Gastrocnemius medialis (tissue), 4 donors: ENCODE results near the gene YOD1. TPM values are rescaled to one million over a fixed set of nuclear protein-coding genes. Genes with fewer than 3 reads are reported as not detected.

Experiments
- ATAC-seq, 2 donors: fragments of 150-250 bp; one replicate each; pipeline ENCODE4 v1.9.1; 2016
- DNase-seq, 2 donors: peaks; one replicate each; pipeline ENCODE4 v3.0.0-alpha.2; 2019
- H3K27ac ChIP-seq, 4 donors: fragments of 200-600 bp; sonication (generic); 1 replicate in 1 of 4; 2 replicates in 3 of 4; pipeline ENCODE4 v1.5.1; 2016 to 2018; ENCODE audit warnings: mild to moderate bottlenecking in 2 of 4, moderate library complexity in 1 of 4
- H3K27me3 ChIP-seq, 3 donors: fragments of 200-600 bp; sonication (generic) in 2 of 3; 1 replicate in 1 of 3; 2 replicates in 2 of 3; pipeline versions ENCODE4 v1.5.1 to v1.6.0; 2016 to 2019; ENCODE audit warnings: mild to moderate bottlenecking in 1 of 3, moderate library complexity in 1 of 3
- H3K36me3 ChIP-seq, 2 donors: fragments of 200-600 bp; sonication (generic) in 1 of 2; one replicate each; pipeline ENCODE4 v1.5.1; 2017 to 2018
- H3K4me1 ChIP-seq, 2 donors: fragments of 200-600 bp; sonication (generic) in 1 of 2; one replicate each; pipeline ENCODE4 v1.5.1; 2016 to 2017; ENCODE audit warnings: mild to moderate bottlenecking in 2 of 2
- H3K4me3 ChIP-seq, 4 donors: fragments of 200-600 bp; sonication (generic) in 3 of 4; 1 replicate in 1 of 4; 2 replicates in 3 of 4; pipeline ENCODE4 v1.5.1; 2016 to 2019; ENCODE audit warnings: mild to moderate bottlenecking in 2 of 4
- H3K9me3 ChIP-seq, 3 donors: fragments of 200-600 bp; sonication (generic) in 2 of 3; 1 replicate in 1 of 3; 2 replicates in 2 of 3; pipeline ENCODE4 v1.5.1; 2016 to 2019
- CTCF ChIP-seq, 5 experiments: fragments of 450-650 bp in 3 of 5; fragments of 200-600 bp in 2 of 5; sonication (generic) in 2 of 5; IDR thresholded peaks in 4 of 5; conservative IDR thresholded peaks in 1 of 5; 1 replicate in 4 of 5; 2 replicates in 1 of 5; pipeline ENCODE4 v1.5.1; 2016 to 2019; ENCODE audit warnings: antibody characterized with exemption in 5 of 5, mild to moderate bottlenecking in 3 of 5, moderate library complexity in 3 of 5
- POLR2A ChIP-seq, 2 donors: fragments of 450-650 bp; IDR thresholded peaks; one replicate each; pipeline ENCODE4 v1.6.1; 2017; ENCODE audit warnings: antibody characterized with exemption in 2 of 2, mild to moderate bottlenecking in 2 of 2, moderate library complexity in 2 of 2
- in situ Hi-C, 4 donors: fragments of 200-750 bp; cut with MboI; loops; one replicate each; pipeline versions ENCODE4 v1.15.0 to v1.8.0; 2017; ENCODE audit warnings: low sequenced_read_pairs in 4 of 4
- intact Hi-C: fragments of 100-400 bp; cut with DNase I; formaldehyde crosslinking; loops from one replicate; pipeline ENCODE4 v1.15.1; 2023; ENCODE audit warnings: low total_unique reads
- total RNA-seq, 4 donors: library from RNA; depleted of rRNA; stranded (reverse); fragments of >200 nt; gene quantifications; one replicate each; pipeline versions ENCODE4 v1.1.0 to v1.2.3, GENCODE V29; 2016

Gene YOD1
- total RNA-seq, 4 donors from 2014 or later = 3.0 to 6.7 (median 6.2) TPM

- H3K27me3 ChIP-seq = no peaks in the 10 kb centered on the region
- H3K4me3 ChIP-seq = no peak overlapping the region
- intact Hi-C loops (no loop called here), in situ Hi-C loops (no loop called here)
- ATAC-seq (no peak), DNase-seq (no peak)
- no peaks in the 10 kb centered on the region for H3K36me3 ChIP-seq
- TF ChIP-seq CTCF (IDR thresholded peaks at IDR 0.05 in 4 of 5, conservative IDR thresholded peaks at IDR 0.05 in 1 of 5) (no peak), POLR2A (IDR thresholded peaks at IDR 0.05) (no peak)
- no peaks in the 10 kb centered on the region for H3K9me3 ChIP-seq
- no peaks in the 10 kb centered on the region for H3K4me1 ChIP-seq
- H3K27ac ChIP-seq = no peak overlapping the region
These were observed 40.3 kb downstream of the YOD1 start for GRCh38 chr1:207010726-207011125.

- Histone ChIP-seq H3K27me3 (no peaks in the 10 kb centered on the region), H3K9me3 (no peaks in the 10 kb centered on the region), H3K27ac (no peak overlapping the region), H3K36me3 (no peaks in the 10 kb centered on the region), H3K4me3 (no peak overlapping the region), H3K4me1 (no peaks in the 10 kb centered on the region)
- ATAC-seq = no peak
- in situ Hi-C loops (no loop called here), intact Hi-C loops (no loop called here)
- TF ChIP-seq CTCF (IDR thresholded peaks at IDR 0.05 in 4 of 5, conservative IDR thresholded peaks at IDR 0.05 in 1 of 5) (no peak), POLR2A (IDR thresholded peaks at IDR 0.05) (no peak)
- DNase-seq = no peak
These were observed 41.1 kb downstream of the YOD1 start for GRCh38 chr1:207009945-207010344.

GRCh38 chr1:207009182-207009850 lies 41.7 kb downstream of the YOD1 start:
- Histone ChIP-seq H3K36me3 (no peaks in the 10 kb centered on the region), H3K27me3 (no peaks in the 10 kb centered on the region), H3K4me3 (no peak overlapping the region), H3K4me1 (no peaks in the 10 kb centered on the region), H3K27ac (no peak overlapping the region), H3K9me3 (no peaks in the 10 kb centered on the region)
- ATAC-seq = no peak
- intact Hi-C loops (no loop called here), in situ Hi-C loops (no loop called here)
- DNase-seq = no peak
- no peak for TF ChIP-seq POLR2A (IDR thresholded peaks at IDR 0.05)
- no peak for TF ChIP-seq CTCF (IDR thresholded peaks at IDR 0.05 in 4 of 5, conservative IDR thresholded peaks at IDR 0.05 in 1 of 5)

GRCh38 chr1:207007352-207008033 lies 43.5 kb downstream of the YOD1 start:
- DNase-seq = no peak
- no peaks in the 10 kb centered on the region for H3K27me3 ChIP-seq
- H3K36me3 ChIP-seq = no peaks in the 10 kb centered on the region
- no peaks in the 10 kb centered on the region for H3K9me3 ChIP-seq
- intact Hi-C loops = no loop called here
- no peak overlapping the region for H3K27ac ChIP-seq
- in situ Hi-C loops = no loop called here
- H3K4me3 ChIP-seq = no peak overlapping the region
- no peak for ATAC-seq
- TF ChIP-seq CTCF (IDR thresholded peaks at IDR 0.05 in 4 of 5, conservative IDR thresholded peaks at IDR 0.05 in 1 of 5) = no peak
- H3K4me1 ChIP-seq = no peaks in the 10 kb centered on the region
